Activated CD8-positive, alpha-beta memory T cell treated with anti-CD3 and anti-CD28 coated beads for 4 hours (primary cell): ENCODE results near the gene CDH5.

Experiments used
- DNase-seq, 2 donors: peaks; one replicate each; pipeline ENCODE4 v3.0.0-alpha.2; 2020; ENCODE audit warnings: low read depth in 2 of 2

CDH5 gene

GRCh38 chr16:66354034-66354909 lies 12.2 kb upstream of the CDH5 start:
- DNase-seq = no peak

GRCh38 chr16:66355526-66355925 lies 11.0 kb upstream of the CDH5 start:
- no peak for DNase-seq

GRCh38 chr16:66357523-66357928 lies 9.0 kb upstream of the CDH5 start:
- no peak for DNase-seq

GRCh38 chr16:66358231-66358630 lies 8.3 kb upstream of the CDH5 start:
- DNase-seq = no peak

- no peak for DNase-seq
Measured at GRCh38 chr16:66359012-66359411, 7.5 kb upstream of the CDH5 start.

GRCh38 chr16:66359811-66360608 lies 6.5 kb upstream of the CDH5 start:
- no peak for DNase-seq

GRCh38 chr16:66360624-66361324 lies 5.7 kb upstream of the CDH5 start:
- DNase-seq = no peak

- no peak for DNase-seq
Measured at GRCh38 chr16:66361604-66362135, 4.8 kb upstream of the CDH5 start.

GRCh38 chr16:66363211-66363777 lies 3.2 kb upstream of the CDH5 start:
- DNase-seq = no peak

GRCh38 chr16:66364117-66364958 lies 2.2 kb upstream of the CDH5 start:
- no peak for DNase-seq

GRCh38 chr16:66364959-66365306 lies 1.6 kb upstream of the CDH5 start:
- DNase-seq = no peak

GRCh38 chr16:66365651-66366050 lies 840 bp upstream of the CDH5 start:
- DNase-seq = no peak

- DNase-seq = no peak
Measured at GRCh38 chr16:66367968-66368891, 1.7 kb downstream of the CDH5 start.

GRCh38 chr16:66369055-66369592 lies 2.6 kb downstream of the CDH5 start:
- no peak for DNase-seq

- no peak for DNase-seq
Measured at GRCh38 chr16:66370786-66371684, 4.5 kb downstream of the CDH5 start.

GRCh38 chr16:66372078-66372897 lies 5.8 kb downstream of the CDH5 start:
- DNase-seq = no peak

- DNase-seq = no peak
Measured at GRCh38 chr16:66372898-66373155, 6.3 kb downstream of the CDH5 start.

GRCh38 chr16:66373667-66374066 lies 7.2 kb downstream of the CDH5 start:
- no peak for DNase-seq
